Activated naive CD8-positive, alpha-beta T cell treated with anti-CD3 and anti-CD28 coated beads, Interleukin-2, amount 50 U/mL, for 24 hours (primary cell): Measurements from ENCODE around the gene ENKD1.

Experiments used
- ATAC-seq: fragments of 150-1000 bp; cut with Tn5 transposase; one replicate; pipeline ENCODE4 v1.10.0; 2021
- DNase-seq: peaks from one replicate; pipeline ENCODE4 v3.0.0; 2021
- H3K27ac Mint-ChIP-seq: one replicate; pipeline ENCODE4 v1.8.0; 2021; ENCODE audit warnings: mild to moderate bottlenecking, mixed read lengths
- H3K27me3 Mint-ChIP-seq: one replicate; pipeline ENCODE4 v1.8.0; 2021; ENCODE audit warnings: mixed read lengths
- H3K36me3 Mint-ChIP-seq: one replicate; pipeline ENCODE4 v1.8.0; 2021; ENCODE audit warnings: low read depth, mixed read lengths
- H3K4me1 Mint-ChIP-seq: one replicate; pipeline ENCODE4 v1.8.0; 2021; ENCODE audit warnings: mixed read lengths
- H3K4me3 Mint-ChIP-seq: one replicate; pipeline ENCODE4 v1.8.0; 2021; ENCODE audit warnings: mild to moderate bottlenecking, moderate library complexity, mixed read lengths
- H3K9me3 Mint-ChIP-seq: one replicate; pipeline ENCODE4 v1.8.0; 2021; ENCODE audit warnings: mixed read lengths

ENKD1 gene

DNA sequence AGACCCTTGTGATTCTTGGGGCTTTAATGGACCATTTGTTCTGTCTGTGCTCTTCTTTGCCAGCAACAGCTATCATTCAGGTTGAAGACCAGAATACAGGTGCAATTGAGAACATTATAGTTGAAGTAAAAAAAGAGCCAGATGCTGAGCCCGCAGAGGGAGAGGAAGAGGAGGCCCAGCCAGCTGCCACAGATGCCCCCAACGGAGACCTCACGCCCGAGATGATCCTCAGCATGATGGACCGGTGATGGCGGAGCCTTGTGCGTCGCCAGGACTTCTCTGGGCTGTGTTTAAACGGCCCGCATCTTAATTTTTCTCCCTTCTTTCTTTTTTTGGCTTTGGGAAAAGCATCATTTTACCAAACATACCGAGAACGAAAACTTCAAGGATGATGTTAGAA is 28.9 kb downstream of the ENKD1 start:
- no peaks in the 10 kb centered on the region for H3K9me3 Mint-ChIP-seq
- peaks cover 22% of the 10 kb centered on the region for H3K36me3 Mint-ChIP-seq
- ATAC-seq (no peak), DNase-seq (no peak)
- H3K4me3 Mint-ChIP-seq: no peak overlapping the region
- no peaks in the 10 kb centered on the region for H3K4me1 Mint-ChIP-seq
- H3K27me3 Mint-ChIP-seq: no peaks in the 10 kb centered on the region
- no peak overlapping the region for H3K27ac Mint-ChIP-seq

GRCh38 chr16:67636713-67637112 is 29.8 kb downstream of the ENKD1 start:
- Mint-ChIP-seq H3K4me3 (no peak overlapping the region), H3K4me1 (no peaks in the 10 kb centered on the region), H3K27me3 (no peaks in the 10 kb centered on the region)

GRCh38 chr16:67632415-67633172 is 34.0 kb downstream of the ENKD1 start:
- no peaks in the 10 kb centered on the region for H3K4me1 Mint-ChIP-seq
- no peaks in the 10 kb centered on the region for H3K9me3 Mint-ChIP-seq
- H3K27me3 Mint-ChIP-seq: no peaks in the 10 kb centered on the region
- peak overlapping the region; percentile 64 for H3K27ac Mint-ChIP-seq
- no peak overlapping the region for H3K4me3 Mint-ChIP-seq
- DNase-seq (no peak), ATAC-seq (no peak)
- H3K36me3 Mint-ChIP-seq: peaks cover 40% of the 10 kb centered on the region

More at GRCh38 chr16:67636713-67637112, 29.8 kb downstream of the ENKD1 start:
- peaks cover 27% of the 10 kb centered on the region for H3K36me3 Mint-ChIP-seq
- H3K27ac Mint-ChIP-seq: no peak overlapping the region
- ATAC-seq: no peak
- DNase-seq: no peak
- H3K9me3 Mint-ChIP-seq: no peaks in the 10 kb centered on the region

DNA sequence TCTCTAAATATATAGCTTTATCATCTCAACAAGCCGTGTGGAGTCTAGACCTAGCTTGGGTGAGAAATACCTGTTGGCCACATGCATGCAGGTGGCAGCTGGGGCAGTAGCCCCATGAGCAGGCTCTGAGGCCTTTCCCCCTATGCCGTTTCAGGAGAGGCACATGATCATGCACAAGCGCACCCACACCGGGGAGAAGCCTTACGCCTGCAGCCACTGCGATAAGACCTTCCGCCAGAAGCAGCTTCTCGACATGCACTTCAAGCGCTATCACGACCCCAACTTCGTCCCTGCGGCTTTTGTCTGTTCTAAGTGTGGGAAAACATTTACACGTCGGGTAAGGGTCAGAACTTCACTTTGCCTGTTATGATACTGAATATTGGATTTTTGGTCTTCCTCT is 38.3 kb downstream of the ENKD1 start:
- Mint-ChIP-seq H3K9me3 (no peaks in the 10 kb centered on the region), H3K27ac (no peak overlapping the region), H3K4me1 (no peaks in the 10 kb centered on the region), H3K36me3 (peaks cover 41% of the 10 kb centered on the region), H3K4me3 (no peak overlapping the region), H3K27me3 (no peaks in the 10 kb centered on the region)
- DNase-seq (no peak), ATAC-seq (no peak)

GRCh38 chr16:67613808-67614207 is 52.7 kb downstream of the ENKD1 start:
- peak; percentile 14 for DNase-seq
- Mint-ChIP-seq H3K27ac (no peak overlapping the region), H3K4me3 (no peak overlapping the region), H3K27me3 (no peaks in the 10 kb centered on the region), H3K4me1 (peaks cover 3% of the 10 kb centered on the region), H3K9me3 (no peaks in the 10 kb centered on the region), H3K36me3 (peaks cover 43% of the 10 kb centered on the region)
- ATAC-seq: no peak
